ENCODE data around the gene CDC42. TPM values are rescaled to one million over a fixed set of nuclear protein-coding genes. Genes with fewer than 3 reads are reported as not detected.

CDC42 gene
- total and polyA plus RNA-seq, 10 of the 15 experiments (the other 5 are each of a cell fraction or from before 2014, with no cell fraction given), result 184 to 479 (median 326) TPM

DNA sequence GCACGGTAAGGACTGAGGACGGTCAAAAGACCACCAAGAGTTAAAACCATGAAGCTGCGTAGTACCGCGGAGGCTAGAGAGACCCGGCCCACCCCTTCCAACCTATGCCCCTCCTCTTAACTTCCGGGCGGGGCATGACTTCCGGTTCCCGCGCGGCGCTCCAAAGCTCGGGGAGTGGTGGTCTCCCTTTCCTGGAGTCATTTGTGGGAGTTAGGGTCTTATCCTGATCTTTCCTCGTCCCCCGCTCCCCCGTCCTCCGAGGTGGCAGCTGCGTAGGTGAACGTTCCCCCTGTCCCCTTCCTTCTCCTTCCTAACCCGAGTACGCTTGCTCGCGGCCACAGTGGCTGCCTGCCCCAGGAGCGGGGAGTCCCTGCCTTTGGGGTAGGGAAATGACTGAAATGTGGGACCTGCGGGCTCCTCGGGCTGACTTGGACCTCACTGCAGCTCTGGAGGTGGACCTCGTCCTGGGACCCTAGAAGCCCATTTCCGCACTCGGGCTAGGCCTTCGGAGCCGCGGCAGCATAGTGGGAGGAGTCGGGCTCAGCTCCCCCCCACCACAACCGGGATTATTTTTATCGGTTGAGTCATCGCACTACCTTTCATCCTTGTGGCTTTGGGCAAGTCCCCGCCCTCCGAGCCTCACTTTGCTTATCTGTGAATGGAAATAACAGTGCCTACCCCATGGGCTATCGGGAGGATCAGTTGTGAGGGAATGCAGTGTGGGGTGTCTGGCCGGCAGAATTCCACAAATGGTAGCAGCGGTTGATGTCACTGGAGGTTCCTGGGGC lies 26.9 kb upstream of the CDC42 start (continued):
- TF ChIP-seq, protein P1, sequence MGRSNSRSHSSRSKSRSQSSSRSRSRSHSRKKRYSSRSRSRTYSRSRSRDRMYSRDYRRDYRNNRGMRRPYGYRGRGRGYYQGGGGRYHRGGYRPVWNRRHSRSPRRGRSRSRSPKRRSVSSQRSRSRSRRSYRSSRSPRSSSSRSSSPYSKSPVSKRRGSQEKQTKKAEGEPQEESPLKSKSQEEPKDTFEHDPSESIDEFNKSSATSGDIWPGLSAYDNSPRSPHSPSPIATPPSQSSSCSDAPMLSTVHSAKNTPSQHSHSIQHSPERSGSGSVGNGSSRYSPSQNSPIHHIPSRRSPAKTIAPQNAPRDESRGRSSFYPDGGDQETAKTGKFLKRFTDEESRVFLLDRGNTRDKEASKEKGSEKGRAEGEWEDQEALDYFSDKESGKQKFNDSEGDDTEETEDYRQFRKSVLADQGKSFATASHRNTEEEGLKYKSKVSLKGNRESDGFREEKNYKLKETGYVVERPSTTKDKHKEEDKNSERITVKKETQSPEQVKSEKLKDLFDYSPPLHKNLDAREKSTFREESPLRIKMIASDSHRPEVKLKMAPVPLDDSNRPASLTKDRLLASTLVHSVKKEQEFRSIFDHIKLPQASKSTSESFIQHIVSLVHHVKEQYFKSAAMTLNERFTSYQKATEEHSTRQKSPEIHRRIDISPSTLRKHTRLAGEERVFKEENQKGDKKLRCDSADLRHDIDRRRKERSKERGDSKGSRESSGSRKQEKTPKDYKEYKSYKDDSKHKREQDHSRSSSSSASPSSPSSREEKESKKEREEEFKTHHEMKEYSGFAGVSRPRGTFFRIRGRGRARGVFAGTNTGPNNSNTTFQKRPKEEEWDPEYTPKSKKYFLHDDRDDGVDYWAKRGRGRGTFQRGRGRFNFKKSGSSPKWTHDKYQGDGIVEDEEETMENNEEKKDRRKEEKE (IDR thresholded peaks at IDR 0.05), result no peak
- TF ChIP-seq, protein P2, sequence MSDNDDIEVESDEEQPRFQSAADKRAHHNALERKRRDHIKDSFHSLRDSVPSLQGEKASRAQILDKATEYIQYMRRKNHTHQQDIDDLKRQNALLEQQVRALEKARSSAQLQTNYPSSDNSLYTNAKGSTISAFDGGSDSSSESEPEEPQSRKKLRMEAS (IDR thresholded peaks at IDR 0.05; ENCODE audit: low read depth, low read length), result peak; percentile 51; the same call in 1 of the 2 replicates
- TF ChIP-seq, protein P3, sequence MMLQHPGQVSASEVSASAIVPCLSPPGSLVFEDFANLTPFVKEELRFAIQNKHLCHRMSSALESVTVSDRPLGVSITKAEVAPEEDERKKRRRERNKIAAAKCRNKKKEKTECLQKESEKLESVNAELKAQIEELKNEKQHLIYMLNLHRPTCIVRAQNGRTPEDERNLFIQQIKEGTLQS (IDR thresholded peaks at IDR 0.05; ENCODE audit: borderline replicate concordance, extremely low read depth, low read depth, low read length), result no peak
- TF ChIP-seq IKZF1 (conservative IDR thresholded peaks at IDR 0.05) (peak; percentile 91), MTA3 (IDR thresholded peaks at IDR 0.05; ENCODE audit: borderline replicate concordance, low read length) (no peak), ZNF217 (IDR thresholded peaks at IDR 0.05) (no peak), EZH2 (IDR thresholded peaks at IDR 0.05; ENCODE audit: borderline replicate concordance, control insufficient read depth, low read depth, low read length) (no peak), SP1 (IDR thresholded peaks at IDR 0.05; ENCODE audit: low read depth, low read length) (peak; percentile 72), ZSCAN29 (IDR thresholded peaks at IDR 0.05) (no peak), EP300 (IDR thresholded peaks at IDR 0.05; ENCODE audit: borderline replicate concordance in 1 of 2, control insufficient read depth in 1 of 2, low read depth in 2 of 2, low read length in 2 of 2) (no peak; a peak in 1 of 4 replicates), STAT1 (conservative IDR thresholded peaks at IDR 0.05) (no peak), HDAC6 (IDR thresholded peaks at IDR 0.05; ENCODE audit: unreplicated experiment) (no peak), RUNX3 (IDR thresholded peaks at IDR 0.05; ENCODE audit: low read length) (peak; percentile 94), BHLHE40 (IDR thresholded peaks at IDR 0.05; ENCODE audit: borderline replicate concordance in 1 of 2, low read depth in 2 of 2, low read length in 1 of 2) (peak in 1 of 2 experiments; percentile 22; a peak in 2 of 4 replicates), RAD21 (IDR thresholded peaks at IDR 0.05; ENCODE audit: insufficient read depth, low read depth, low read length) (no peak), ETV6 (conservative IDR thresholded peaks at IDR 0.05 in 1 of 2, IDR thresholded peaks at IDR 0.05 in 1 of 2; ENCODE audit: borderline replicate concordance in 1 of 2, low read depth in 1 of 2) (peak in 1 of 2 experiments; percentile 37; a peak in 2 of 4 replicates)
- TF ChIP-seq, protein P4, sequence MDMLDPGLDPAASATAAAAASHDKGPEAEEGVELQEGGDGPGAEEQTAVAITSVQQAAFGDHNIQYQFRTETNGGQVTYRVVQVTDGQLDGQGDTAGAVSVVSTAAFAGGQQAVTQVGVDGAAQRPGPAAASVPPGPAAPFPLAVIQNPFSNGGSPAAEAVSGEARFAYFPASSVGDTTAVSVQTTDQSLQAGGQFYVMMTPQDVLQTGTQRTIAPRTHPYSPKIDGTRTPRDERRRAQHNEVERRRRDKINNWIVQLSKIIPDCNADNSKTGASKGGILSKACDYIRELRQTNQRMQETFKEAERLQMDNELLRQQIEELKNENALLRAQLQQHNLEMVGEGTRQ (IDR thresholded peaks at IDR 0.05; ENCODE audit: borderline replicate concordance, low read depth, low read length), result no peak
- TF ChIP-seq, protein P5, sequence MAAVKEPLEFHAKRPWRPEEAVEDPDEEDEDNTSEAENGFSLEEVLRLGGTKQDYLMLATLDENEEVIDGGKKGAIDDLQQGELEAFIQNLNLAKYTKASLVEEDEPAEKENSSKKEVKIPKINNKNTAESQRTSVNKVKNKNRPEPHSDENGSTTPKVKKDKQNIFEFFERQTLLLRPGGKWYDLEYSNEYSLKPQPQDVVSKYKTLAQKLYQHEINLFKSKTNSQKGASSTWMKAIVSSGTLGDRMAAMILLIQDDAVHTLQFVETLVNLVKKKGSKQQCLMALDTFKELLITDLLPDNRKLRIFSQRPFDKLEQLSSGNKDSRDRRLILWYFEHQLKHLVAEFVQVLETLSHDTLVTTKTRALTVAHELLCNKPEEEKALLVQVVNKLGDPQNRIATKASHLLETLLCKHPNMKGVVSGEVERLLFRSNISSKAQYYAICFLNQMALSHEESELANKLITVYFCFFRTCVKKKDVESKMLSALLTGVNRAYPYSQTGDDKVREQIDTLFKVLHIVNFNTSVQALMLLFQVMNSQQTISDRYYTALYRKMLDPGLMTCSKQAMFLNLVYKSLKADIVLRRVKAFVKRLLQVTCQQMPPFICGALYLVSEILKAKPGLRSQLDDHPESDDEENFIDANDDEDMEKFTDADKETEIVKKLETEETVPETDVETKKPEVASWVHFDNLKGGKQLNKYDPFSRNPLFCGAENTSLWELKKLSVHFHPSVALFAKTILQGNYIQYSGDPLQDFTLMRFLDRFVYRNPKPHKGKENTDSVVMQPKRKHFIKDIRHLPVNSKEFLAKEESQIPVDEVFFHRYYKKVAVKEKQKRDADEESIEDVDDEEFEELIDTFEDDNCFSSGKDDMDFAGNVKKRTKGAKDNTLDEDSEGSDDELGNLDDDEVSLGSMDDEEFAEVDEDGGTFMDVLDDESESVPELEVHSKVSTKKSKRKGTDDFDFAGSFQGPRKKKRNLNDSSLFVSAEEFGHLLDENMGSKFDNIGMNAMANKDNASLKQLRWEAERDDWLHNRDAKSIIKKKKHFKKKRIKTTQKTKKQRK (IDR thresholded peaks at IDR 0.05; ENCODE audit: low read depth, low read length), result no peak
- TF ChIP-seq, protein P6, sequence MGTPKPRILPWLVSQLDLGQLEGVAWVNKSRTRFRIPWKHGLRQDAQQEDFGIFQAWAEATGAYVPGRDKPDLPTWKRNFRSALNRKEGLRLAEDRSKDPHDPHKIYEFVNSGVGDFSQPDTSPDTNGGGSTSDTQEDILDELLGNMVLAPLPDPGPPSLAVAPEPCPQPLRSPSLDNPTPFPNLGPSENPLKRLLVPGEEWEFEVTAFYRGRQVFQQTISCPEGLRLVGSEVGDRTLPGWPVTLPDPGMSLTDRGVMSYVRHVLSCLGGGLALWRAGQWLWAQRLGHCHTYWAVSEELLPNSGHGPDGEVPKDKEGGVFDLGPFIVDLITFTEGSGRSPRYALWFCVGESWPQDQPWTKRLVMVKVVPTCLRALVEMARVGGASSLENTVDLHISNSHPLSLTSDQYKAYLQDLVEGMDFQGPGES (IDR thresholded peaks at IDR 0.05), result no peak

Data from GM12878 (cell line).